Stimulated activated naive CD8-positive, alpha-beta T cell treated with anti-CD3 and anti-CD28 coated beads, Interleukin-15, amount 100 ng/mL, for 72 hours (primary cell): ENCODE measurements around the gene EEF1AKMT4.

Source experiments
- ATAC-seq: fragments of 150-1000 bp; cut with Tn5 transposase; 2 replicates; pipeline ENCODE4 v1.10.0; 2021; ENCODE audit warnings: mild to moderate bottlenecking, moderate library complexity
- DNase-seq, 2 donors: peaks; one replicate each; pipeline ENCODE4 v3.0.0; 2021 to 2022
- H3K27ac Mint-ChIP-seq, 2 donors: one replicate each; pipeline ENCODE4 v1.8.0; 2022; ENCODE audit warnings: mild to moderate bottlenecking in 2 of 2, mixed read lengths in 2 of 2, moderate library complexity in 2 of 2
- H3K27me3 Mint-ChIP-seq: one replicate; pipeline ENCODE4 v1.8.0; 2022; ENCODE audit warnings: mixed read lengths
- H3K4me1 Mint-ChIP-seq: one replicate; pipeline ENCODE4 v1.8.0; 2022; ENCODE audit warnings: mild to moderate bottlenecking, mixed read lengths
- H3K4me3 Mint-ChIP-seq, 2 donors: one replicate each; pipeline ENCODE4 v1.8.0; 2022; ENCODE audit warnings: mild to moderate bottlenecking in 2 of 2, mixed read lengths in 2 of 2, moderate library complexity in 1 of 2
- H3K9me3 Mint-ChIP-seq, 2 donors: one replicate each; pipeline ENCODE4 v1.8.0; 2022; ENCODE audit warnings: mixed read lengths in 2 of 2

The EEF1AKMT4 gene

GRCh38 chr3:184241447-184242296 is 7.8 kb upstream of the EEF1AKMT4 start:
- no peak overlapping the region for H3K4me3 Mint-ChIP-seq

GRCh38 chr3:184242297-184242685 is 7.2 kb upstream of the EEF1AKMT4 start:
- Mint-ChIP-seq H3K4me3 (no peak overlapping the region), H3K27me3 (no peaks in the 10 kb centered on the region), H3K9me3 (no peaks in the 10 kb centered on the region)

More at GRCh38 chr3:184241447-184242296, 7.8 kb upstream of the EEF1AKMT4 start:
- no peak overlapping the region for H3K27ac Mint-ChIP-seq
- no peaks in the 10 kb centered on the region for H3K9me3 Mint-ChIP-seq
- no peak for DNase-seq
- no peaks in the 10 kb centered on the region for H3K27me3 Mint-ChIP-seq
- H3K4me1 Mint-ChIP-seq, result peaks cover 6% of the 10 kb centered on the region
- ATAC-seq, result peak; percentile 29

GRCh38 chr3:184248454-184249411 is 739 bp upstream of the EEF1AKMT4 start, which contains the start of gene ALG3:
ALG3 (minus strand) TSS chr3:184248962; CDS start chr3:184248940, 22 bp downstream.
- Mint-ChIP-seq H3K27ac (peak within 1 kb of the TSS; percentile 99), H3K4me1 (peaks cover 26% of the 10 kb centered on the region), H3K27me3 (no peaks in the 10 kb centered on the region), H3K9me3 (no peaks in the 10 kb centered on the region), H3K4me3 (peak within 1 kb of the TSS; percentile 98 to 99)
- DNase-seq, result peak; percentile 88 to 89
- ATAC-seq, result peak; percentile 61

More at GRCh38 chr3:184242297-184242685, 7.2 kb upstream of the EEF1AKMT4 start:
- peaks cover 6% of the 10 kb centered on the region for H3K4me1 Mint-ChIP-seq
- no peak for DNase-seq
- ATAC-seq, result no peak
- H3K27ac Mint-ChIP-seq, result no peak overlapping the region

GRCh38 chr3:184250167-184250828 is 826 bp downstream of the EEF1AKMT4 start:
- Mint-ChIP-seq H3K27me3 (no peaks in the 10 kb centered on the region), H3K9me3 (no peaks in the 10 kb centered on the region), H3K4me3 (peak overlapping the region; percentile 98 to 99), H3K27ac (peak overlapping the region; percentile 77 to 99), H3K4me1 (peaks cover 30% of the 10 kb centered on the region)
- DNase-seq (peak; percentile 89 to 90), ATAC-seq (peak; percentile 74)

GRCh38 chr3:184255291-184256039 is 6.0 kb downstream of the EEF1AKMT4 start:
- no peaks in the 10 kb centered on the region for H3K9me3 Mint-ChIP-seq
- ATAC-seq (peak; percentile 61), DNase-seq (peak in 1 of 2 donors; percentile 31)
- peaks cover 21% of the 10 kb centered on the region for H3K27me3 Mint-ChIP-seq
- peaks cover 18% of the 10 kb centered on the region for H3K4me1 Mint-ChIP-seq
- H3K27ac Mint-ChIP-seq, result peak overlapping the region in 1 of 2 donors; percentile 9
- H3K4me3 Mint-ChIP-seq, result no peak overlapping the region

GRCh38 chr3:184257083-184257915 is 7.8 kb downstream of the EEF1AKMT4 start:
- H3K27ac Mint-ChIP-seq, result no peak overlapping the region
- no peaks in the 10 kb centered on the region for H3K9me3 Mint-ChIP-seq
- H3K27me3 Mint-ChIP-seq, result peaks cover 38% of the 10 kb centered on the region
- no peak for DNase-seq
- no peak for ATAC-seq
- H3K4me3 Mint-ChIP-seq, result no peak overlapping the region
- peaks cover 27% of the 10 kb centered on the region for H3K4me1 Mint-ChIP-seq

GRCh38 chr3:184258926-184259325 is 9.5 kb downstream of the EEF1AKMT4 start:
- H3K27me3 Mint-ChIP-seq, result peaks cover 54% of the 10 kb centered on the region
- no peak for ATAC-seq
- H3K27ac Mint-ChIP-seq, result no peak overlapping the region
- H3K4me1 Mint-ChIP-seq, result peaks cover 37% of the 10 kb centered on the region
- H3K4me3 Mint-ChIP-seq, result peak overlapping the region in 1 of 2 donors; percentile 78
- H3K9me3 Mint-ChIP-seq, result no peaks in the 10 kb centered on the region
- no peak for DNase-seq

- Mint-ChIP-seq H3K4me1 (peaks cover 37% of the 10 kb centered on the region), H3K4me3 (peak overlapping the region; percentile 73 to 78), H3K27ac (peak overlapping the region in 1 of 2 donors; percentile 72), H3K27me3 (peaks cover 57% of the 10 kb centered on the region), H3K9me3 (no peaks in the 10 kb centered on the region)
- ATAC-seq, result no peak
- DNase-seq, result no peak
Observed at GRCh38 chr3:184259396-184259877, 10.0 kb downstream of the EEF1AKMT4 start.

GRCh38 chr3:184259878-184260723 is 10.6 kb downstream of the EEF1AKMT4 start:
- H3K4me3 Mint-ChIP-seq, result peak overlapping the region; percentile 69 to 85
- ATAC-seq (peak; percentile 50), DNase-seq (peak; percentile 33 to 36)
- no peaks in the 10 kb centered on the region for H3K9me3 Mint-ChIP-seq
- peaks cover 34% of the 10 kb centered on the region for H3K4me1 Mint-ChIP-seq
- peaks cover 64% of the 10 kb centered on the region for H3K27me3 Mint-ChIP-seq
- H3K27ac Mint-ChIP-seq, result peak overlapping the region in 1 of 2 donors; percentile 1

- H3K27me3 Mint-ChIP-seq, result peaks cover 68% of the 10 kb centered on the region
- H3K27ac Mint-ChIP-seq, result peak overlapping the region in 1 of 2 donors; percentile 1
- peak overlapping the region; percentile 82 to 85 for H3K4me3 Mint-ChIP-seq
- ATAC-seq (peak; percentile 8), DNase-seq (peak in 1 of 2 donors; percentile 22)
- peaks cover 27% of the 10 kb centered on the region for H3K4me1 Mint-ChIP-seq
- no peaks in the 10 kb centered on the region for H3K9me3 Mint-ChIP-seq
Observed at GRCh38 chr3:184260724-184261269, 11.3 kb downstream of the EEF1AKMT4 start.

- Mint-ChIP-seq H3K9me3 (no peaks in the 10 kb centered on the region), H3K27ac (peak within 1 kb of the TSS in 1 of 2 donors; percentile 1), H3K4me1 (peaks cover 26% of the 10 kb centered on the region), H3K4me3 (peak within 1 kb of the TSS; percentile 82 to 85), H3K27me3 (peaks cover 72% of the 10 kb centered on the region)
- DNase-seq (peak; percentile 43 to 59), ATAC-seq (peak; percentile 72)
Observed at GRCh38 chr3:184261270-184261853, 11.9 kb downstream of the EEF1AKMT4 start, which contains the start of gene CAMK2N2. CAMK2N2 (minus strand) TSS chr3:184261553; CDS start chr3:184261285, 268 bp downstream.
